CD4-positive, alpha-beta T cell (primary cell): ENCODE measurements around the gene AZIN2. TPM values are rescaled to one million over a fixed set of nuclear protein-coding genes. Genes with fewer than 3 reads are reported as not detected.

Experiments
- ATAC-seq: fragments of 200-7000 bp; cut with Tn5 transposase; one replicate; pipeline ENCODE4 v1.10.0; 2022; ENCODE audit warnings: mild to moderate bottlenecking; ENCODE audit not compliant: poor library complexity
- CTCF ChIA-PET: fragments of 350-600 bp; sonication (Branson Sonifier 250); formaldehyde crosslinking; loops from one replicate; lab custom pipeline; 2021; ENCODE audit warnings: antibody characterized with exemption, inconsistent platforms; lab: Charles Lee
- POLR2A ChIA-PET: fragments of 350-600 bp; sonication (Branson Sonifier 250); formaldehyde crosslinking; loops from one replicate; lab custom pipeline; 2021; ENCODE audit warnings: antibody characterized with exemption, inconsistent platforms; lab: Charles Lee
- DNase-seq, 14 experiments: peaks; one replicate each; pipeline ENCODE4 v3.0.0-alpha.2; 2013 to 2020; ENCODE audit warnings: mixed read lengths in 2 of 14
- H3K27ac ChIP-seq, 2 donors: one replicate each; pipeline versions ENCODE4 v1.5.1 to v1.7.0; 2013; ENCODE audit warnings: low read length in 2 of 2, low read depth in 1 of 2, mild to moderate bottlenecking in 1 of 2
- H3K27me3 ChIP-seq, 2 experiments: 1 replicate in 1 of 2; 2 replicates in 1 of 2; pipeline versions ENCODE4 v1.6.1 to v1.7.0; 2013; ENCODE audit warnings: low read length in 2 of 2, control low read depth in 1 of 2, mild to moderate bottlenecking in 1 of 2, moderate library complexity in 1 of 2; ENCODE audit not compliant: insufficient read depth in 2 of 2, control insufficient read depth in 1 of 2
- H3K36me3 ChIP-seq: one replicate; pipeline ENCODE4 v1.6.1; 2013; ENCODE audit warnings: low read length, control low read depth; ENCODE audit not compliant: insufficient read depth
- H3K4me1 ChIP-seq: one replicate; pipeline ENCODE4 v1.6.1; 2013; ENCODE audit warnings: low read length, control low read depth; ENCODE audit not compliant: insufficient read depth
- H3K4me3 ChIP-seq: one replicate; pipeline ENCODE4 v1.5.1; 2013; ENCODE audit warnings: mild to moderate bottlenecking, low read length, moderate library complexity
- H3K9me3 ChIP-seq, 2 experiments: 1 replicate in 1 of 2; 2 replicates in 1 of 2; pipeline versions ENCODE4 v1.6.1 to v1.7.0; 2013; ENCODE audit warnings: low read length in 2 of 2, mild to moderate bottlenecking in 2 of 2, control low read depth in 1 of 2, moderate library complexity in 1 of 2; ENCODE audit not compliant: control insufficient read depth in 1 of 2, insufficient read depth in 1 of 2
- H3K27ac Mint-ChIP-seq: one replicate; pipeline ENCODE4 v1.8.0; 2020; ENCODE audit warnings: mixed read lengths
- H3K27me3 Mint-ChIP-seq: one replicate; pipeline ENCODE4 v1.8.0; 2021; ENCODE audit warnings: mixed read lengths
- H3K36me3 Mint-ChIP-seq: one replicate; pipeline ENCODE4 v1.8.0; 2021; ENCODE audit warnings: low read depth, mixed read lengths
- H3K4me1 Mint-ChIP-seq: one replicate; pipeline ENCODE4 v1.8.0; 2021; ENCODE audit warnings: low read depth, mixed read lengths
- H3K4me3 Mint-ChIP-seq: one replicate; pipeline ENCODE4 v1.8.0; 2020; ENCODE audit warnings: mild to moderate bottlenecking, mixed read lengths
- H3K9me3 Mint-ChIP-seq: one replicate; pipeline ENCODE4 v1.8.0; 2020; ENCODE audit warnings: mixed read lengths
- CTCF ChIP-seq: fragments of 200-600 bp; IDR thresholded peaks from one replicate; pipeline ENCODE4 v1.8.0; 2022; ENCODE audit warnings: antibody characterized with exemption, mild to moderate bottlenecking
- intact Hi-C, 2 experiments: fragments of 100-400 bp; cut with DNase I in 1 of 2; cut with micrococcal nuclease in 1 of 2; formaldehyde crosslinking; loops; one replicate each; pipeline versions ENCODE4 v1.15.1 to v1.9.0; 2023 to 2025; cut with DNase I, micrococcal nuclease
- total RNA-seq, 174 experiments: library from RNA in 2 of 174; stranded (reverse) in 2 of 174; gene quantifications; one replicate each; pipeline ENCODE4 v1.2.3 and lab custom pipeline; 2021 to 2026

The AZIN2 gene
- total RNA-seq, 2 experiments from 2014 or later: 4.6 to 4.9 TPM

- no peak overlapping the region for H3K4me3 ChIP-seq
- no peak for DNase-seq
- no peaks in the 10 kb centered on the region for H3K27me3 ChIP-seq
- no peak overlapping the region for H3K27ac ChIP-seq
- ChIA-PET POLR2A (no interaction called here), CTCF (no interaction called here)
- intact Hi-C loops: no loop called here
- no peaks in the 10 kb centered on the region for H3K36me3 ChIP-seq
- no peaks in the 10 kb centered on the region for H3K9me3 ChIP-seq
- no peak for ATAC-seq
- no peaks in the 10 kb centered on the region for H3K4me1 ChIP-seq
- Mint-ChIP-seq H3K4me3 (no peak overlapping the region), H3K36me3 (peaks cover 5% of the 10 kb centered on the region), H3K27ac (no peak overlapping the region), H3K27me3 (no peaks in the 10 kb centered on the region), H3K4me1 (peaks cover 5% of the 10 kb centered on the region), H3K9me3 (peaks cover 2% of the 10 kb centered on the region)
- TF ChIP-seq CTCF: no peak
These were observed 39.7 kb downstream of the AZIN2 start for GRCh38 chr1:33120436-33121231.

GRCh38 chr1:33121728-33122127, 40.8 kb downstream of the AZIN2 start:
- Histone ChIP-seq H3K4me1 (peaks cover 7% of the 10 kb centered on the region), H3K4me3 (no peak overlapping the region), H3K9me3 (no peaks in the 10 kb centered on the region), H3K27ac (no peak overlapping the region), H3K27me3 (no peaks in the 10 kb centered on the region), H3K36me3 (no peaks in the 10 kb centered on the region)
- intact Hi-C loops: no loop called here
- ATAC-seq: no peak
- no peak for DNase-seq
- peaks cover 7% of the 10 kb centered on the region for H3K36me3 Mint-ChIP-seq
- ChIA-PET CTCF (no interaction called here), POLR2A (no interaction called here)
- peaks cover 2% of the 10 kb centered on the region for H3K9me3 Mint-ChIP-seq
- no peak overlapping the region for H3K4me3 Mint-ChIP-seq
- no peak overlapping the region for H3K27ac Mint-ChIP-seq
- H3K4me1 Mint-ChIP-seq: peaks cover 12% of the 10 kb centered on the region
- no peaks in the 10 kb centered on the region for H3K27me3 Mint-ChIP-seq
- TF ChIP-seq CTCF: no peak

GRCh38 chr1:33122483-33123178, 41.7 kb downstream of the AZIN2 start:
- no peaks in the 10 kb centered on the region for H3K36me3 ChIP-seq
- H3K4me1 ChIP-seq: peaks cover 10% of the 10 kb centered on the region
- no peak overlapping the region for H3K27ac ChIP-seq
- Mint-ChIP-seq H3K4me3 (no peak overlapping the region), H3K4me1 (peaks cover 21% of the 10 kb centered on the region), H3K36me3 (peaks cover 15% of the 10 kb centered on the region), H3K27me3 (no peaks in the 10 kb centered on the region), H3K27ac (no peak overlapping the region), H3K9me3 (peaks cover 2% of the 10 kb centered on the region)
- ATAC-seq: no peak
- H3K27me3 ChIP-seq: no peaks in the 10 kb centered on the region
- no peaks in the 10 kb centered on the region for H3K9me3 ChIP-seq
- H3K4me3 ChIP-seq: no peak overlapping the region
- ChIA-PET POLR2A (no interaction called here), CTCF (no interaction called here)
- DNase-seq: no peak
- intact Hi-C loops: no loop called here
- no peak for TF ChIP-seq CTCF
